Activated T-cell treated with anti-CD3 and anti-CD28 coated beads, Interleukin-2, amount 50 U/mL, for 24 hours (primary cell): ENCODE measurements around the gene TDRD7.
"Not testable (repeated sequence)": the region's sequence is repeated elsewhere in the genome, so short reads cannot be mapped to it uniquely, and the experiment has no call there.

ENCODE experiments used
- DNase-seq: peaks from one replicate; pipeline ENCODE4 v3.0.0-alpha.2; 2020
- H3K27ac Mint-ChIP-seq: 2 replicates; pipeline ENCODE4 v1.8.0; 2020; ENCODE audit warnings: mild to moderate bottlenecking, mixed read lengths
- H3K27me3 Mint-ChIP-seq: 2 replicates; pipeline ENCODE4 v1.8.0; 2020; ENCODE audit warnings: mixed read lengths
- H3K36me3 Mint-ChIP-seq: 2 replicates; pipeline ENCODE4 v1.8.0; 2020; ENCODE audit warnings: low read depth, mixed read lengths
- H3K4me1 Mint-ChIP-seq: 2 replicates; pipeline ENCODE4 v1.8.0; 2020; ENCODE audit warnings: low read depth, mixed read lengths
- H3K4me3 Mint-ChIP-seq: 2 replicates; pipeline ENCODE4 v1.8.0; 2020; ENCODE audit warnings: mild to moderate bottlenecking, moderate library complexity, mixed read lengths
- H3K9me3 Mint-ChIP-seq: 2 replicates; pipeline ENCODE4 v1.8.0; 2020; ENCODE audit warnings: mixed read lengths

TDRD7 gene

DNA sequence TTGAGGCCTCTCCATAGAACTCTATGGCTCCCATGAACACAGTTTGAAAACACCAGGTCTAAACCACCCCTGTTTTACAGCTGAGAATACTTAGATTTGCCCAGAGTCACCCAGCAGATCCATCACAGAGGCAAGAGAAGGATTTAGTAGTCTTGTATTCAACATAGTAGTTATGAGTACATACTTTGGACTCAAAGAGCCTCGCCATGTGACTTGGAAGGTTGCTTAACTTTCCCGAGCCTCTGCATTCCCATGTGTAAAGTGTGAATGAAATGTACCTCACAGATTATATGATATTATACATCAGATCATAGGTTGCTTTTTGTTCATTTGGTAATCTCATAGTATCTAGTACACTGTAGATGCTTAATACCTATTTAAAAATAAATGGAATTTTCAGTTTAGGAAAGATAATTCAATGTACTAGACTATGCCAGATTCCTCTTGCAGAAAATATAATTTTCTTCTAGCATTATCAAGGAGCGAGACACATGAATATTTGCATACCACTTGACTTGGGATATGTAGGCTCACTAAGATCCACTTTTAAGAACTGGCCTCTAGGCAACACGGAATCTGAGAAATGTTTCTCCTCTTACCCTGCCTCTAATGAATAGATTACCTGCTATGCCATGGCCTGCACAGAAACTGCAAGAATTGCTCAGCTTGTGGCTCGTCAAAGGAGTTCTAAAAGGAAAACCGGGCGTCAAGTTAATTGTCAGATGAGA is 18.6 kb downstream of the TDRD7 start:
- H3K9me3 Mint-ChIP-seq = no peaks in the 10 kb centered on the region
- peaks cover 61% of the 10 kb centered on the region for H3K36me3 Mint-ChIP-seq
- H3K27me3 Mint-ChIP-seq = no peaks in the 10 kb centered on the region
- H3K4me3 Mint-ChIP-seq = no peak overlapping the region
- peaks cover 5% of the 10 kb centered on the region for H3K4me1 Mint-ChIP-seq
- DNase-seq = no peak
- no peak overlapping the region for H3K27ac Mint-ChIP-seq

DNA sequence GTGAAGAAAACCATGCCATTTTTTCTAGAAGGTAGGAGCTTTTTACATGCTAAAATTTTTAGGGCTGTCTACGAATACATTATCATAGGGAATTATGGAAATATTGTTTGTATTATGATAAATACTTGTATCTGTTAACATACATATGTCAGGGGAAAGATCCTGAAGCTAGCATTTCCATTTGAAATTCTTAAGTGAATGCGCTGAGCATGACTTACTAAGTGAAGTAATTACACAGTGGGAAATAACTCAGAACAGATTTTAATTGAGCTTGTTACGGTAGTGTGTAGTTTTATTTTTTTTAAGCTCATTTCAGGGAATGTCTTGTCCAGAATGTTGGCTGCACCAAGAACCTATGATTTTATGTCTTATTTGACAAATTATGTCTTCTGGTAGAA is 19.1 kb downstream of the TDRD7 start:
- peaks cover 5% of the 10 kb centered on the region for H3K4me1 Mint-ChIP-seq
- H3K36me3 Mint-ChIP-seq = peaks cover 61% of the 10 kb centered on the region
- H3K9me3 Mint-ChIP-seq = no peaks in the 10 kb centered on the region
- H3K4me3 Mint-ChIP-seq = no peak overlapping the region
- H3K27ac Mint-ChIP-seq = no peak overlapping the region
- no peaks in the 10 kb centered on the region for H3K27me3 Mint-ChIP-seq
- no peak for DNase-seq

- Mint-ChIP-seq H3K27me3 (no peaks in the 10 kb centered on the region), H3K4me1 (peaks cover 5% of the 10 kb centered on the region), H3K27ac (no peak overlapping the region), H3K9me3 (no peaks in the 10 kb centered on the region), H3K4me3 (no peak overlapping the region), H3K36me3 (peaks cover 61% of the 10 kb centered on the region)
- DNase-seq = no peak
These were observed 19.8 kb downstream of the TDRD7 start for GRCh38 chr9:97431549-97432143.

DNA sequence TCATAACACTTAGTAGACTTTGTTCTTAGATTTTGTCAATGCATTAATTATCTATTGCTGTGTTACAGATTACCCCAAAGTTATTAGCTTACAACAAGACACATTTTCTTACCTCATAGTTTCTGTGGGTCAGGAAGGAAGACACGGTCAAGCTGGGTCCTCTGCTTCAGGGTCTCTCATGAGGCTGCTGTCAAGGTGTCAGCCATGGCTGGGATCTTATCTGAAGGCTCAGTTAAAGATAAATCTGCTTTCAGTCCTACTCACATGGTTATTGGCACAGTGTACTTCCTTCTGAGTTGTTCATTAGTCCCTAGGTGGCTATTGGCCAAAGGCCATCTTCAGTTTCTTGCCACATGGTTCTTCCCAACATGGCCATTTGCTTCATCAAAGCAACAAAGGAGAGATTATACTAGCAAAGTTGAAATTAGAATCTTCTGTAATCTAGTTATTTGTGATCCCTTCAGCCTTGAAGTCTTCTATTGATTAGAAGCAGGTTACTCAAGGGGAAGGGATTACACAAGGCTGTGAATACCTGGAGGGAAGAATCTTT is 25.2 kb downstream of the TDRD7 start:
- no peaks in the 10 kb centered on the region for H3K27me3 Mint-ChIP-seq
- peaks cover 42% of the 10 kb centered on the region for H3K36me3 Mint-ChIP-seq
- no peaks in the 10 kb centered on the region for H3K9me3 Mint-ChIP-seq
- DNase-seq = no peak
- H3K4me3 Mint-ChIP-seq = no peak overlapping the region
- H3K27ac Mint-ChIP-seq = no peak overlapping the region
- H3K4me1 Mint-ChIP-seq = no peaks in the 10 kb centered on the region

GRCh38 chr9:97438257-97438656 is 26.4 kb downstream of the TDRD7 start:
- Mint-ChIP-seq H3K9me3 (no peaks in the 10 kb centered on the region), H3K4me1 (no peaks in the 10 kb centered on the region), H3K36me3 (peaks cover 36% of the 10 kb centered on the region), H3K27me3 (no peaks in the 10 kb centered on the region), H3K27ac (no peak overlapping the region), H3K4me3 (no peak overlapping the region)
- no peak for DNase-seq

DNA sequence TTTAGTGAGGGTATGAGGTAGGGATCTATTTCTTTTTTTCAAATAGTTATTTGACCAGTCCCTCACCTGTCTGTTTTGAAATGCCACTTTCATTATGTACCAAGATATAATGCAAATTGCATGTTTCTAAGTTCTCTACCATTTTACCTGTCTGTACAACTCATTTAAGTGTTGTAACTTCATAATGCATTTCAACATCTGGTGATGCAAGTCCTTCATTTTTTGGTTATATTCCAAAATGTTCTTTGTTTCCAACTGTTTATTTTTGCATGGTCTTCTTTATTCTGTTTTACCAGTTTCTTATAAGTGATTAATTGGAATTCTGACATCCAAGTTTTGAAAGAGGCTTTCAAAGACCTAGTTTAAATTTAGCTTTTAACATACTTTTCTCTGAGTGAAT is 26.8 kb downstream of the TDRD7 start:
- no peak overlapping the region for H3K27ac Mint-ChIP-seq
- peaks cover 34% of the 10 kb centered on the region for H3K36me3 Mint-ChIP-seq
- H3K9me3 Mint-ChIP-seq = no peaks in the 10 kb centered on the region
- H3K27me3 Mint-ChIP-seq = no peaks in the 10 kb centered on the region
- no peak overlapping the region for H3K4me3 Mint-ChIP-seq
- DNase-seq = no peak
- H3K4me1 Mint-ChIP-seq = no peaks in the 10 kb centered on the region

DNA sequence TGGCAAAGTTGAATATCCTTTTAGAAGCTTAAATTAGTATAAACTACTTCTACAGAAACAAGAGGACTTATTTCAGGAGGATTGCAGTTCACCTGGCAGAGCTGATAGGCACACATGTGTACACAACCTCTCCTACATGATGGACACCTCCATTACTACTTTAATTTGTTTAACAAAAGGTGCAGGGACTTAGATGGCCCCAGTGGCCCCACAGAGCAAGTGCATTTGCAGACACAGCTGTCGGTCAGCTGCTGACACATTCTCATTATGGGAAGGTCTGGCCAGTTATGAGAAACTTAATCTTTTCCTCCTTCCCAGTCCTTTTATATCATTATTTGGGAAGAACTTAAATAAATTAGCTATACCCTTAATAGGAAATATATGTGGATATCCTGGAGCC is 28.3 kb downstream of the TDRD7 start:
- Mint-ChIP-seq H3K4me3 (no peak overlapping the region), H3K4me1 (no peaks in the 10 kb centered on the region), H3K36me3 (peaks cover 20% of the 10 kb centered on the region), H3K27ac (no peak overlapping the region), H3K9me3 (no peaks in the 10 kb centered on the region), H3K27me3 (no peaks in the 10 kb centered on the region)
- DNase-seq = no peak

DNA sequence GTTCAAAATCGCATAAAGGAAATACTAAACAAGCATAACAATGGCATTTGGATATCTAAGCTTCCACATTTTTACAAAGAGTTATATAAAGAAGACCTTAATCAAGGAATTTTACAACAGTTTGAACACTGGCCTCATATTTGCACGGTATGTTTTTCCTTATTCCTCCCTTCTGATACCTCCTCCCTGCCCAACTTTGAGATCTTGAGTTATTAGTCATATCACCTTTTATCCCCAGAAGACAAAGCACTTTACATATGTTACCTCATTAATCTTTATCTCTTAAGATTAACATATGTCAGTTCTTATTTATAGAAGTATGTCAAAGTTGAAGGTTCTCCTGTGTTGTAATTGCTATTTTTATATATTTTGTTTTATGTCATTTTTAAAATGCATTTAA is 29.8 kb downstream of the TDRD7 start:
- Mint-ChIP-seq H3K27me3 (no peaks in the 10 kb centered on the region), H3K36me3 (peaks cover 25% of the 10 kb centered on the region), H3K4me1 (no peaks in the 10 kb centered on the region), H3K27ac (no peak overlapping the region), H3K4me3 (no peak overlapping the region), H3K9me3 (no peaks in the 10 kb centered on the region)
- DNase-seq = no peak

DNA sequence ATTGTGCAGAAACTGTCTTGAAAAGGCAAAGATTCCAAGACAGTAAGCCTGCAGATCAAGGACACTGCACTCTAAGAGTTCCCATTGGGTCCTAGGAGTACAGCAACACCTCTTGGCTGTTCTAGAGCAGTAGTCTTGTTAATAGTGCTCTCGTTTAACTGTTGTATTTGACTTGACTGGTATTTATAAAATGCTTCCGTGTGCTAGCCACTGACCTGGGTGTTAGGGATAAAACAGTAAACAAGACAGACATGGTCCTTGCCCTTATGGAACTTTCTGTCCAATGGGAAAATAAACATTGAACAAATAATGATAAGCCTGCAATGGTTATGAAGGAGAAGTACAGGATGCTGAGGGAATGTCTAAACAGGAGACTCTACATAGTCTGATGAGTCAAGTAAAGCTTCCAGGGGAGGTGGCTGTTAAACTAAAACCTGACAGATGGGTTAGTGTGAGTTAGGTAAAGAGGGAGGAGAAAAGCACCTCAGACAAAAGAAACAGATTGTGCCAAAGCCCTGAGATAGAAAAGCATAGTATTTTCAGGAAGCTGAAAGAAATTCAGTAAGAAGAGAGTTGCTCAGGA is 33.3 kb downstream of the TDRD7 start:
- Mint-ChIP-seq H3K27me3 (no peaks in the 10 kb centered on the region), H3K36me3 (peaks cover 38% of the 10 kb centered on the region), H3K4me1 (no peaks in the 10 kb centered on the region), H3K4me3 (no peak overlapping the region), H3K27ac (no peak overlapping the region), H3K9me3 (no peaks in the 10 kb centered on the region)
- DNase-seq = no peak

- H3K9me3 Mint-ChIP-seq = no peaks in the 10 kb centered on the region
- H3K27me3 Mint-ChIP-seq = no peaks in the 10 kb centered on the region
- DNase-seq = no peak
- H3K4me1 Mint-ChIP-seq = no peaks in the 10 kb centered on the region
- H3K36me3 Mint-ChIP-seq = peaks cover 33% of the 10 kb centered on the region
- H3K27ac Mint-ChIP-seq = no peak overlapping the region
- no peak overlapping the region for H3K4me3 Mint-ChIP-seq
These were observed 35.1 kb downstream of the TDRD7 start for GRCh38 chr9:97447001-97447400.

GRCh38 chr9:97453573-97453972 is 41.7 kb downstream of the TDRD7 start:
- not testable (repeated sequence) for H3K27me3 Mint-ChIP-seq, DNase-seq, H3K27ac Mint-ChIP-seq, H3K4me3 Mint-ChIP-seq, H3K9me3 Mint-ChIP-seq, H3K4me1 Mint-ChIP-seq
- H3K36me3 Mint-ChIP-seq = peaks cover 28% of the 10 kb centered on the region

DNA sequence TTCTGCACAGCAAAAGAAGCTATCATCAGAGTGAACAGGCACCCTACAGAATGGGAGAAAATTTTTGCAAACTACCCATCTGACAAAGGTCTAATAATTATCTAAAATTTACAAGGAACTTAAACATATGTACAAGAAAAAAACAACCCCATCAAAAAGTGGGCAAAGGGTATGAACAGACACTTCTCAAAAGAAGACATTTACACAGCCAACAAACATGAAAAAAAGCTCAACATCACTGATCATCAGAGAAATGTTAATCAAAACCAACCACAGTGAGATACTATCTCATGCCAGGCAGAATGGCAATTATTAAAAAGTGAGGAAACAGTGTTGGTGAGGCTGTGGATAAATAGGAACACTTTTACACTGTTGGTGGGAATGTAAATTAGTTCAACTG is 44.9 kb downstream of the TDRD7 start:
- not testable (repeated sequence) for H3K4me3 Mint-ChIP-seq, DNase-seq, H3K9me3 Mint-ChIP-seq, H3K4me1 Mint-ChIP-seq, H3K27ac Mint-ChIP-seq, H3K27me3 Mint-ChIP-seq
- H3K36me3 Mint-ChIP-seq = peaks cover 18% of the 10 kb centered on the region

DNA sequence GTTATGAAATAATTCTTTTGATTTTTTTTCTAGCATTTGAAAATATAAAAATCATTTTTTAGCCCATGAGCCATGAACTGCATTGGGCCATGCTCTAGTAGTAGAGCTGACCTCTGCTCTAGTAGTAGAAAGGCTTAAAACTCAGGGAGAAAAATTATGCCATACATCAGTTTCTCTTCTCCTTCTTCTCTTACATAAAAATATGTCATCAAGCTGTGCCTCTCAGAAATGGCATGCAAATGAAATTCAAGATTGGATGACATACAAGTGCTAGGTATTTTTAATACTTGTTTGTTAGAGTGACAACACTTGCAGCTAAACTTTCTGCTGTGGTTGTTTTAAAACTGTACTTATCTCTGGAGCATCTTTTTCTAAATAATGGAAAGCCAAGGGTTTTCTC is 47.4 kb downstream of the TDRD7 start:
- no peaks in the 10 kb centered on the region for H3K4me1 Mint-ChIP-seq

GRCh38 chr9:97462159-97462558 is 50.3 kb downstream of the TDRD7 start:
- H3K9me3 Mint-ChIP-seq = no peaks in the 10 kb centered on the region
- H3K4me1 Mint-ChIP-seq = no peaks in the 10 kb centered on the region
- H3K36me3 Mint-ChIP-seq = peaks cover 25% of the 10 kb centered on the region
- H3K4me3 Mint-ChIP-seq = no peak overlapping the region
- no peak for DNase-seq
- H3K27me3 Mint-ChIP-seq = no peaks in the 10 kb centered on the region
- no peak overlapping the region for H3K27ac Mint-ChIP-seq

More for the DNA sequence above, 47.4 kb downstream of the TDRD7 start:
- no peak overlapping the region for H3K4me3 Mint-ChIP-seq
- no peak for DNase-seq
- H3K9me3 Mint-ChIP-seq = no peaks in the 10 kb centered on the region
- H3K36me3 Mint-ChIP-seq = peaks cover 6% of the 10 kb centered on the region
- H3K27me3 Mint-ChIP-seq = no peaks in the 10 kb centered on the region
- no peak overlapping the region for H3K27ac Mint-ChIP-seq

GRCh38 chr9:97462914-97463313 is 51.0 kb downstream of the TDRD7 start:
- Mint-ChIP-seq H3K27ac (no peak overlapping the region), H3K4me3 (no peak overlapping the region), H3K4me1 (no peaks in the 10 kb centered on the region), H3K9me3 (no peaks in the 10 kb centered on the region), H3K36me3 (peaks cover 25% of the 10 kb centered on the region), H3K27me3 (no peaks in the 10 kb centered on the region)
- DNase-seq = no peak
